ENCODE measurements around the gene AHRR. TPM values are rescaled to one million over a fixed set of nuclear protein-coding genes. Genes with fewer than 3 reads are reported as not detected.
A peak's percentile ranks its signal among the peaks of the same experiment; 100 is the strongest.

The AHRR gene
- total RNA-seq, 1 donor from 2014 or later, result 6.1 TPM

DNA sequence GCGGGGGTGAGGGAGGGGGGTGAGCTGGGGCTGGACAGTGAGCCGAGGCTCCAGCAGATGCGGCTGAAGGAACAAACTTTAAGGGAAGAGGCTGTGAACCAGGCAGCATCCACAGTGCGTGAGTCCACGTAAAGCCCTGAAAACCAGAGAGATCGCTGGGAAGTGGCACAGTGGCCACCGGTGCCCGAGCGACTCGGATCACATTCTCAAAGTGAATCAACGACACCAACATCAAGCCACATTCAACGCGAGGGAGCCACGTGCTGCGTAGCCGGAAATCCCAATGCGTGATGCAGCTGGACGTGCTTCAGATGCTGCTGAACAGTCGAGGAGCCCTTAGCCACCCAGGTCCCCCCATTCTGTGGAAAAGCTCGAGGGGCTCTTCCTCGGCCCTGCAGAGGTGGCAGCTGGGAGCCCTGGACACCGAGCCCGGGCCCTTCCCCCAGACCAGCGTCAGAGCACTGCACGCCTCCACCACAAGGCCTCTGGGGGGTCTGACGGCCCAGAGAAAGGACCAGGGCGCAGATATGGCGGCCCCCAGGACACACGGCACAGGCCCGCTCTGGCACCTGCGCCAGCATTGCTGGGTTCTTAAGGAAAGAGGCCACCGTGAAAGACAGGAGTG, 67.8 kb downstream of the AHRR start:
- intact Hi-C loops (cut with micrococcal nuclease), result no loop called here
- H3K36me3 Mint-ChIP-seq (ENCODE audit: low read depth), result peaks cover 5% of the 10 kb centered on the region
- TF ChIP-seq, protein P1, sequence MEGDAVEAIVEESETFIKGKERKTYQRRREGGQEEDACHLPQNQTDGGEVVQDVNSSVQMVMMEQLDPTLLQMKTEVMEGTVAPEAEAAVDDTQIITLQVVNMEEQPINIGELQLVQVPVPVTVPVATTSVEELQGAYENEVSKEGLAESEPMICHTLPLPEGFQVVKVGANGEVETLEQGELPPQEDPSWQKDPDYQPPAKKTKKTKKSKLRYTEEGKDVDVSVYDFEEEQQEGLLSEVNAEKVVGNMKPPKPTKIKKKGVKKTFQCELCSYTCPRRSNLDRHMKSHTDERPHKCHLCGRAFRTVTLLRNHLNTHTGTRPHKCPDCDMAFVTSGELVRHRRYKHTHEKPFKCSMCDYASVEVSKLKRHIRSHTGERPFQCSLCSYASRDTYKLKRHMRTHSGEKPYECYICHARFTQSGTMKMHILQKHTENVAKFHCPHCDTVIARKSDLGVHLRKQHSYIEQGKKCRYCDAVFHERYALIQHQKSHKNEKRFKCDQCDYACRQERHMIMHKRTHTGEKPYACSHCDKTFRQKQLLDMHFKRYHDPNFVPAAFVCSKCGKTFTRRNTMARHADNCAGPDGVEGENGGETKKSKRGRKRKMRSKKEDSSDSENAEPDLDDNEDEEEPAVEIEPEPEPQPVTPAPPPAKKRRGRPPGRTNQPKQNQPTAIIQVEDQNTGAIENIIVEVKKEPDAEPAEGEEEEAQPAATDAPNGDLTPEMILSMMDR (IDR thresholded peaks at IDR 0.05), result no peak
- ATAC-seq (ENCODE audit: low read depth), result no peak
- ChIA-PET CTCF (no interaction called here), POLR2A (no interaction called here)
- H3K27ac Mint-ChIP-seq, result no peak overlapping the region
- H3K27me3 Mint-ChIP-seq, result peaks cover 19% of the 10 kb centered on the region
- no peak for DNase-seq
- H3K4me3 Mint-ChIP-seq, result no peak overlapping the region
- peaks cover 14% of the 10 kb centered on the region for H3K9me3 Mint-ChIP-seq
- peaks cover 11% of the 10 kb centered on the region for H3K4me1 Mint-ChIP-seq

DNA sequence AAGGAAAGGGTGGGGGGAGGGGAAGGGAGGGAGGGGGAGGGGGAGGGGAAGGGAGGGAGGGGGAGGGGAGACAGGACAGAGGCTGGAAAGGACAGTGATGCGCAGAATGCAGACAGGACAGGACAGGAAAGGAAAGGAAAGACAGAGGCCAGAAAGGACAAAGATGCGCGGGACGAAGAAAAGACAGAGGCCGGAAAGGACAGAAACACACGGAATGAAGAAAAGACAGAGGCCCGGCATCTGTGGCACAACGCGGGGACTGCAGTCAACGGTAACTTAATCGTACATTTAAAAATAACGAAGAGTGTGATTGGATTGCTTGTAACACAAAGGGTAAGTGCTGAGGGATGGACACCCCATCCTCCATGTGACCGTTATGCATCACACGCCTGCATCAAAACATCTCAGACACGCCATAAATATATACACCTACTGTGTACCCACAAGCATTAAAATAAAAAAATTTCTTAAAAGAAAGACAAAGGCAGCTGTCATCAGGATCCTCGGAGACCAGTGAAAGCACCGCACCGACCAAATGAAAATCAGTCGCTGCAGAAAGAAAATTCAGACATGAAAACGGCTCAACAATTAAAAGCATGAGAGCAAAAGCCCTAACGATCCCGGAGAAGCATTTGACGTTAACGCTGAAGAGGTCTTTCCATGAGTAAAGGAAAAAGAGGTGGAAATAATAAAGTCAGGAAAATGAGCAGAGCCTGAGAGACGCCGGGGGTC, 68.5 kb downstream of the AHRR start:
- Mint-ChIP-seq H3K4me3 (no peak overlapping the region), H3K4me1 (peaks cover 11% of the 10 kb centered on the region), H3K9me3 (peaks cover 12% of the 10 kb centered on the region), H3K36me3 (ENCODE audit: low read depth) (peaks cover 5% of the 10 kb centered on the region), H3K27me3 (peaks cover 19% of the 10 kb centered on the region), H3K27ac (no peak overlapping the region)
- TF ChIP-seq, protein P1 (IDR thresholded peaks at IDR 0.05), result no peak
- ChIA-PET POLR2A (no interaction called here), CTCF (no interaction called here)
- DNase-seq (no peak), ATAC-seq (ENCODE audit: low read depth) (no peak)
- intact Hi-C loops (cut with micrococcal nuclease), result no loop called here

DNA sequence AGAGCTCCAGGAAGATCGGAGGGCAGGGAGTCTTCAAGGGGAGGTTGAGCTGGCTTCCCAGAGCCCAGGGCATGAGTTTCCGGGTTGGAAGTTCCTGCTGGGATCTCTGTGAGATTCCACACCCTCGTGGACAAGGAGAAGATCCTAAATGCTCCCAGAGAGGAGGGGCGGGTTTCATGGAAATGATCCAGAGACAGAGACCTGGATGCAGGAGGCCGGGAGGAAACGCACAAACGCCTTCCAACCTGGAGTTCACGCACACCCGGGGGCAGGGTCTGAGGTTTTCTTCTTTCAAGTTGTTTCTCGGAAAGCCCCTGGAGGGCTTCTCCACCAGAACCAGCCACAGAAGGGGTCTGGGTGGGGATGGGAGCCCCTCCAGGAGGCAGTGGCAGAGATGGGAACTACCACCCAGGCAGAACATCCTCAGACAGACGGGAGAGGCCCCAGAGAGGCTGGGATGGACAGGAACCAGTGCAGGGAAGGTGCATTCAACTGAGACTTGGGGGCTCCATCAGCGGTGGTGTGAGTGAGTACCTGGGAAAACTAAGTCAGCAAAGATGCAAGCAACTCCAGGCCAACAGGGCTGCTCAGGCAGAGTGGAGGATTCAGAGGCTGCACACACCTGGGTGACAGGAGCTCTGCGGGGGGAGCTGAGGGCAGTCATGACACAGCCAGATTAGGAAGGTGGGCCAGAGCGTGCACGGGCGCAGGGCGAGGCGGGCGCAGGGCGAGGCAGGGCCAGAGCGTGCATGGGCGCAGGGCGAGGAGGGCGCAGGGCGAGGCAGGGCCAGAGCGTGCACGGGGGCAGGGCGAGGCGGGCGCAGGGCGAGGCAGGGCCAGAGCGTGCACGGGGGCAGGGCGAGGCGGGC, 69.3 kb downstream of the AHRR start:
- H3K4me1 Mint-ChIP-seq, result peaks cover 11% of the 10 kb centered on the region

GRCh38 chr5:392431-392988, 71.0 kb downstream of the AHRR start:
- Mint-ChIP-seq H3K27ac (peak overlapping the region; percentile 47), H3K36me3 (ENCODE audit: low read depth) (no peaks in the 10 kb centered on the region), H3K27me3 (peaks cover 7% of the 10 kb centered on the region), H3K4me3 (no peak overlapping the region), H3K9me3 (no peaks in the 10 kb centered on the region), H3K4me1 (peaks cover 11% of the 10 kb centered on the region)
- intact Hi-C loops (cut with micrococcal nuclease), result loop anchor here (2.0 kb wide), 1 partner anchor 18 kb away; no protein-coding TSS in a partner anchor
- ATAC-seq (ENCODE audit: low read depth) (peak; percentile 80), DNase-seq (no peak)
- POLR2A ChIA-PET, result no interaction called here
- TF ChIP-seq, protein P1 (IDR thresholded peaks at IDR 0.05), result no peak
- CTCF ChIA-PET, result no interaction called here

More for the DNA sequence above, 69.3 kb downstream of the AHRR start:
- H3K9me3 Mint-ChIP-seq, result peaks cover 6% of the 10 kb centered on the region
- POLR2A ChIA-PET, result no interaction called here
- no peak for ATAC-seq (ENCODE audit: low read depth)
- H3K36me3 Mint-ChIP-seq (ENCODE audit: low read depth), result peaks cover 2% of the 10 kb centered on the region
- H3K27me3 Mint-ChIP-seq, result peaks cover 14% of the 10 kb centered on the region
- H3K4me3 Mint-ChIP-seq, result no peak overlapping the region
- intact Hi-C loops (cut with micrococcal nuclease), result no loop called here
- CTCF ChIA-PET, result no interaction called here
- TF ChIP-seq, protein P1 (IDR thresholded peaks at IDR 0.05), result no peak
- H3K27ac Mint-ChIP-seq, result no peak overlapping the region
- DNase-seq, result no peak

Data from activated B cell treated with CpG ODN at 0.5 μM for 24 hours (primary cell).